ENCODE results near the gene TUBGCP6. TPM values are rescaled to one million over a fixed set of nuclear protein-coding genes. Genes with fewer than 3 reads are reported as not detected.
A peak's percentile ranks its signal among the peaks of the same experiment; 100 is the strongest.

The TUBGCP6 gene
- total and polyA plus RNA-seq, 10 of the 15 experiments (the other 5 are each of a cell fraction or from before 2014, with no cell fraction given) = 0.74 to 41.4 (median 19.4) TPM

- WGBS (ENCODE audit: insufficient coverage, insufficient replicate concordance, low lambda C conversion rate, missing lambda C conversion rate) = 96% methylated on average over 57 of the region's 57 CpGs
- POLR2A ChIA-PET = no interaction called here
- no TSS peak for BruUV-seq (replicated peaks)
- no peak for DNase-seq (ENCODE audit: low read depth, low spot score)
- no peaks in the 10 kb centered on the region for H4K20me1 ChIP-seq (ENCODE audit: control insufficient read depth, insufficient read depth)
- H2AFZ ChIP-seq (ENCODE audit: control insufficient read depth, low read depth, low read length) = no peak overlapping the region
- no peak overlapping the region for H3K4me2 ChIP-seq (ENCODE audit: control insufficient read depth, insufficient read depth)
- no peak overlapping the region for H3K9ac ChIP-seq (ENCODE audit: control insufficient read depth, insufficient read depth, low read length)
- no peak overlapping the region for H3K27ac ChIP-seq (ENCODE audit: control insufficient read depth, insufficient read depth)
- H3K79me2 ChIP-seq (ENCODE audit: control insufficient read depth, insufficient read depth, low read length) = no peaks in the 10 kb centered on the region; the same call in 1 of the 2 replicates
- intact Hi-C loops (cut with micrococcal nuclease; ENCODE audit: unreplicated experiment) (no loop called here), in situ Hi-C loops (cut with MboI) (no loop called here)
- H3K9me3 ChIP-seq (replicated peaks; ENCODE audit: control insufficient read depth, insufficient read depth, low read length) = no peaks in the 10 kb centered on the region
- TF ChIP-seq POLR2A (IDR thresholded peaks at IDR 0.05; ENCODE audit: low read depth, low read length) (peak; percentile 27; the same call in 1 of the 2 replicates), ATF3 (IDR thresholded peaks at IDR 0.05; ENCODE audit: borderline replicate concordance, extremely low read depth, low read depth, low read length) (no peak)
- H3K4me1 ChIP-seq (ENCODE audit: control insufficient read depth, insufficient read depth, low read length) = no peaks in the 10 kb centered on the region
- SMC1A ChIA-PET (ENCODE audit: uncharacterized antibody, unreplicated experiment) = no interaction called here
- no peak for ATAC-seq
- H3K36me3 ChIP-seq (ENCODE audit: control insufficient read depth in 2 of 2, insufficient read depth in 2 of 2, low read length in 1 of 2) = peaks cover 24 to 59% of the 10 kb centered on the region in 2 experiments; a peak in 3 of 4 replicates
- no peaks in the 10 kb centered on the region for H3K27me3 ChIP-seq (replicated peaks in 1 of 2; ENCODE audit: control insufficient read depth in 2 of 2, insufficient read depth in 2 of 2, low read length in 1 of 2)
- FAIRE-seq = no peak
- CTCF ChIA-PET = no interaction called here
- no peak overlapping the region for H3K4me3 ChIP-seq
- RAD21 ChIA-PET (ENCODE audit: unreplicated experiment) = no interaction called here
Measured at GRCh38 chr22:50216684-50217520, 27.9 kb downstream of the TUBGCP6 start.

GRCh38 chr22:50216055-50216683 lies 28.7 kb downstream of the TUBGCP6 start:
- Histone ChIP-seq H3K4me2 (ENCODE audit: control insufficient read depth, insufficient read depth) (no peak overlapping the region), H3K27me3 (replicated peaks in 1 of 2; ENCODE audit: control insufficient read depth in 2 of 2, insufficient read depth in 2 of 2, low read length in 1 of 2) (no peaks in the 10 kb centered on the region), H3K27ac (ENCODE audit: control insufficient read depth, insufficient read depth) (no peak overlapping the region), H3K4me1 (ENCODE audit: control insufficient read depth, insufficient read depth, low read length) (no peaks in the 10 kb centered on the region), H3K9ac (ENCODE audit: control insufficient read depth, insufficient read depth, low read length) (no peak overlapping the region), H3K9me3 (replicated peaks; ENCODE audit: control insufficient read depth, insufficient read depth, low read length) (no peaks in the 10 kb centered on the region), H3K36me3 (ENCODE audit: control insufficient read depth in 2 of 2, insufficient read depth in 2 of 2, low read length in 1 of 2) (peaks cover 26 to 52% of the 10 kb centered on the region in 2 experiments; a peak in 3 of 4 replicates), H3K4me3 (no peak overlapping the region), H4K20me1 (ENCODE audit: control insufficient read depth, insufficient read depth) (no peaks in the 10 kb centered on the region), H3K79me2 (ENCODE audit: control insufficient read depth, insufficient read depth, low read length) (no peaks in the 10 kb centered on the region; the same call in 1 of the 2 replicates), H2AFZ (ENCODE audit: control insufficient read depth, low read depth, low read length) (no peak overlapping the region)
- in situ Hi-C loops (cut with MboI) = no loop called here
- no TSS peak for BruUV-seq (replicated peaks)
- no peak for ATAC-seq
- ChIA-PET CTCF (interaction anchor here (1.1 kb wide), 1 partner anchor 68 kb away, joined by 3 read pairs; no protein-coding TSS in a partner anchor), SMC1A (ENCODE audit: uncharacterized antibody, unreplicated experiment) (no interaction called here), POLR2A (no interaction called here), RAD21 (ENCODE audit: unreplicated experiment) (no interaction called here)
- 91% methylated on average over 15 of the region's 15 CpGs for WGBS (ENCODE audit: insufficient coverage, insufficient replicate concordance, low lambda C conversion rate, missing lambda C conversion rate)
- intact Hi-C loops (cut with micrococcal nuclease; ENCODE audit: unreplicated experiment) = no loop called here
- no peak for FAIRE-seq
- TF ChIP-seq JUND (IDR thresholded peaks at IDR 0.05; ENCODE audit: low read depth, low read length) (no peak), EP300 (IDR thresholded peaks at IDR 0.05; ENCODE audit: borderline replicate concordance in 1 of 2, control insufficient read depth in 1 of 2, low read depth in 2 of 2, low read length in 2 of 2) (no peak)
- no peak for DNase-seq (ENCODE audit: low read depth, low spot score)
